DND-41 (cell line): Measurements from ENCODE around the gene SSR4.
"Not testable (repeated sequence)": the region's sequence is repeated elsewhere in the genome, so short reads cannot be mapped to it uniquely, and the experiment has no call there.

Experiments used
- ATAC-seq: fragments of 200-7000 bp; cut with Tn5 transposase; 3 replicates; pipeline ENCODE4 v1.9.1; 2021; ENCODE audit warnings: low read depth; ENCODE audit not compliant: insufficient read depth
- DNase-seq: peaks from one replicate; pipeline ENCODE4 v3.0.0-alpha.2; 2020
- H2AFZ ChIP-seq: 2 replicates; pipeline ENCODE4 v1.6.0; 2012; ENCODE audit warnings: low read depth, low read length
- H3K27ac ChIP-seq: 2 replicates; pipeline ENCODE4 v1.5.1; 2012; ENCODE audit warnings: low read length, inconsistent platforms
- H3K27me3 ChIP-seq: fragments of 200-600 bp; sonication (generic); 2 replicates; pipeline ENCODE4 v1.6.0; 2012; ENCODE audit warnings: low read length, mild to moderate bottlenecking, inconsistent platforms; ENCODE audit not compliant: insufficient read depth, poor library complexity
- H3K36me3 ChIP-seq: 2 replicates; pipeline ENCODE4 v1.5.1; 2012; ENCODE audit warnings: low read length, inconsistent platforms; ENCODE audit not compliant: insufficient read depth
- H3K4me1 ChIP-seq: 2 replicates; pipeline ENCODE4 v1.5.1; 2012; ENCODE audit warnings: mild to moderate bottlenecking, low read length; ENCODE audit not compliant: insufficient read depth
- H3K4me2 ChIP-seq: 2 replicates; pipeline ENCODE4 v1.6.0; 2012; ENCODE audit warnings: mild to moderate bottlenecking, moderate library complexity, low read length, inconsistent platforms; ENCODE audit not compliant: insufficient read depth
- H3K4me3 ChIP-seq, 2 experiments: fragments of 200-600 bp in 1 of 2; shearing (Covaris generic) in 1 of 2; 2 replicates each; pipeline ENCODE4 v1.5.1; 2012 to 2016; ENCODE audit warnings: inconsistent platforms in 2 of 2, low read length in 2 of 2, mild to moderate bottlenecking in 2 of 2, low read depth in 1 of 2, moderate library complexity in 1 of 2
- H3K79me2 ChIP-seq: 2 replicates; pipeline ENCODE4 v1.6.0; 2012; ENCODE audit warnings: low read length, inconsistent platforms; ENCODE audit not compliant: insufficient read depth
- H3K9ac ChIP-seq: 2 replicates; pipeline ENCODE4 v1.6.0; 2012; ENCODE audit warnings: low read depth, mild to moderate bottlenecking, inconsistent platforms, low read length, moderate library complexity
- H3K9me3 ChIP-seq: 2 replicates; pipeline ENCODE4 v1.5.1; 2012; ENCODE audit warnings: low read length, moderate library complexity, mild to moderate bottlenecking, inconsistent platforms; ENCODE audit not compliant: insufficient read depth, severe bottlenecking
- H4K20me1 ChIP-seq: 2 replicates; pipeline ENCODE4 v1.6.0; 2012; ENCODE audit warnings: low read length; ENCODE audit not compliant: insufficient read depth
- EZH2 ChIP-seq: IDR thresholded peaks from 3 replicates; pipeline ENCODE4 v1.6.1; 2012; ENCODE audit warnings: borderline replicate concordance, low read depth, mild to moderate bottlenecking, moderate library complexity, low read length, inconsistent platforms; ENCODE audit not compliant: severe bottlenecking
- TF ChIP-seq, protein P1 (sequence below): IDR thresholded peaks from 2 replicates; pipeline ENCODE4 v1.5.1; 2012; ENCODE audit warnings: borderline replicate concordance, low read length, moderate library complexity, mild to moderate bottlenecking; ENCODE audit not compliant: poor library complexity, severe bottlenecking; ENCODE audit errors: extremely low read depth

SSR4 gene

GRCh38 chrX:153794018-153794896 lies at the start of gene SSR4, which contains the start of gene IDH3G:
Gene SSR4, plus strand, starts transcription at chrX:153794668. Its CDS starts 20 bp downstream, at chrX:153794688.
Gene IDH3G, minus strand, starts transcription at chrX:153794375. Its CDS starts 49 bp downstream, at chrX:153794326.
- Histone ChIP-seq H3K4me1 (peaks cover 39% of the 10 kb centered on the region), H3K4me3 (peak within 1 kb of the TSS; percentile 94 to 97), H3K9ac (peak within 1 kb of the TSS; percentile 79), H3K27ac (peak within 1 kb of the TSS; percentile 94), H3K4me2 (peak within 1 kb of the TSS; percentile 93), H3K27me3 (no peaks in the 10 kb centered on the region), H3K9me3 (no peaks in the 10 kb centered on the region), H2AFZ (peak within 1 kb of the TSS; percentile 81), H3K36me3 (peaks cover 65% of the 10 kb centered on the region), H4K20me1 (peaks cover 42% of the 10 kb centered on the region), H3K79me2 (peaks cover 64% of the 10 kb centered on the region)
- TF ChIP-seq, protein P1, sequence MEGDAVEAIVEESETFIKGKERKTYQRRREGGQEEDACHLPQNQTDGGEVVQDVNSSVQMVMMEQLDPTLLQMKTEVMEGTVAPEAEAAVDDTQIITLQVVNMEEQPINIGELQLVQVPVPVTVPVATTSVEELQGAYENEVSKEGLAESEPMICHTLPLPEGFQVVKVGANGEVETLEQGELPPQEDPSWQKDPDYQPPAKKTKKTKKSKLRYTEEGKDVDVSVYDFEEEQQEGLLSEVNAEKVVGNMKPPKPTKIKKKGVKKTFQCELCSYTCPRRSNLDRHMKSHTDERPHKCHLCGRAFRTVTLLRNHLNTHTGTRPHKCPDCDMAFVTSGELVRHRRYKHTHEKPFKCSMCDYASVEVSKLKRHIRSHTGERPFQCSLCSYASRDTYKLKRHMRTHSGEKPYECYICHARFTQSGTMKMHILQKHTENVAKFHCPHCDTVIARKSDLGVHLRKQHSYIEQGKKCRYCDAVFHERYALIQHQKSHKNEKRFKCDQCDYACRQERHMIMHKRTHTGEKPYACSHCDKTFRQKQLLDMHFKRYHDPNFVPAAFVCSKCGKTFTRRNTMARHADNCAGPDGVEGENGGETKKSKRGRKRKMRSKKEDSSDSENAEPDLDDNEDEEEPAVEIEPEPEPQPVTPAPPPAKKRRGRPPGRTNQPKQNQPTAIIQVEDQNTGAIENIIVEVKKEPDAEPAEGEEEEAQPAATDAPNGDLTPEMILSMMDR, result no peak
- TF ChIP-seq EZH2, result no peak
- peak; percentile 87 for ATAC-seq
- DNase-seq, result peak; percentile 94

- H3K27me3 ChIP-seq, H3K4me3 ChIP-seq, H3K4me1 ChIP-seq: not testable (repeated sequence)
Measured at GRCh38 chrX:153745067-153745433, 49.4 kb upstream of the SSR4 start.

DNA sequence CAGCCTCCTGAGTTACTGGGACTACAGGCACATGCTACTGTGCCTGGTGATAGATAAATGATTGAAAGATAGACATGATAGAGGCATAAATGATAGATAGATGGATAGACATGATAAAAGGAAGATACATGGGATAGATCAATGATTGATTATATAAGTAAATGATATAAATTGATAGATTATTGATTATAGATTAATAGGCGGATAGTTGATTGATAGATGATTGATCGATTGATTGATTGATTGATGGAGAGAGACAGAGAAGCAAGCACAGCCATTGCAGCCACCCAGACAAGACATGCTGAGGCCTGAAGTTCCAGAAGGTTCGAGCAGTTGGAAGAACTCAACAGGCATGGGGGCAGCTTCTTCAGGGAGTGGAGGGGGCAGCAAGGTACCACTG lies 48.1 kb upstream of the SSR4 start:
- DNase-seq (no peak), ATAC-seq (no peak)
- H4K20me1 ChIP-seq, result no peaks in the 10 kb centered on the region
- no peak overlapping the region for H3K9ac ChIP-seq
- no peaks in the 10 kb centered on the region for H3K9me3 ChIP-seq
- no peak overlapping the region for H3K4me3 ChIP-seq
- no peak overlapping the region for H2AFZ ChIP-seq
- H3K27ac ChIP-seq, result no peak overlapping the region
- H3K4me1 ChIP-seq, result no peaks in the 10 kb centered on the region
- no peaks in the 10 kb centered on the region for H3K36me3 ChIP-seq
- no peaks in the 10 kb centered on the region for H3K27me3 ChIP-seq
- no peak overlapping the region for H3K4me2 ChIP-seq
- H3K79me2 ChIP-seq, result no peaks in the 10 kb centered on the region
- TF ChIP-seq EZH2, result no peak
- TF ChIP-seq, protein P1, result no peak

More at GRCh38 chrX:153745067-153745433, 49.4 kb upstream of the SSR4 start:
- not testable (repeated sequence) for ATAC-seq, H2AFZ ChIP-seq, DNase-seq, H3K27ac ChIP-seq, H4K20me1 ChIP-seq, H3K9ac ChIP-seq, H3K79me2 ChIP-seq, H3K4me2 ChIP-seq, H3K36me3 ChIP-seq, H3K9me3 ChIP-seq

DNA sequence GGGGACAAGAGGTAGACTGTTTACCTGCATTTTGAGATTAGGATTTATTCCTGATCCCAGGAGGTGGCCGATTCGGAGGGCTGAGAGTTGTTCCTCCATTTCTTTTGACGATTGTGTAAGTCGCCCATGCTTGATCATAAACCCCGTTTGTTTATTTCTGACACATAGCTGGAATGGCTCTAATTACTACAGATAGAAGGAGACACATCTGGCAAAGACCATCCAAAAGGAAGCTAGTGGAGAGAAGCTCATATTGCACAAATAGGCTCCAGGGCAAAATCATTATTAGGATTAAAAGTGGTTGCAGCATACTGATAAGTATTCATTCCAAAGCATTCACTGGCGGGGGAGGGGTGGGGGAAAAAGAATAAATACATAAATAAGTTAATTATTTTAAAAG lies 47.5 kb upstream of the SSR4 start:
- H2AFZ ChIP-seq, result not testable (repeated sequence)

GRCh38 chrX:153749017-153749416 lies 45.5 kb upstream of the SSR4 start:
- ATAC-seq, H3K27me3 ChIP-seq, H3K79me2 ChIP-seq: not testable (repeated sequence)

More for the DNA sequence above, 47.5 kb upstream of the SSR4 start:
- H3K27me3 ChIP-seq, H3K9ac ChIP-seq, DNase-seq, H3K4me2 ChIP-seq, H3K79me2 ChIP-seq, ATAC-seq, H4K20me1 ChIP-seq, H3K4me1 ChIP-seq, H3K4me3 ChIP-seq, H3K36me3 ChIP-seq, H3K9me3 ChIP-seq, H3K27ac ChIP-seq: not testable (repeated sequence)

More at GRCh38 chrX:153749017-153749416, 45.5 kb upstream of the SSR4 start:
- not testable (repeated sequence) for H3K4me1 ChIP-seq, H3K9ac ChIP-seq, H3K27ac ChIP-seq, H3K9me3 ChIP-seq, H3K36me3 ChIP-seq, H3K4me2 ChIP-seq, H3K4me3 ChIP-seq, H2AFZ ChIP-seq, DNase-seq, H4K20me1 ChIP-seq
